PC-9 (cell line): ENCODE data around the gene HDAC5. TPM values are rescaled to one million over a fixed set of nuclear protein-coding genes. Genes with fewer than 3 reads are reported as not detected.
A peak's percentile ranks its signal among the peaks of the same experiment; 100 is the strongest.

Source experiments
- BruUV-seq: library from RNA; stranded (reverse); fragments of 400-500 nt; replicated peaks from 2 replicates; lab custom pipeline; 2021; lab: Mats Ljungman, UMichigan
- CTCF ChIA-PET: fragments of 300-600 bp; sonication (Branson Sonifier 250); formaldehyde crosslinking; loops from one replicate; lab custom pipeline; 2022; ENCODE audit warnings: antibody characterized with exemption; lab: Charles Lee
- POLR2A ChIA-PET: fragments of 300-600 bp; sonication (Branson Sonifier 250); formaldehyde crosslinking; loops from one replicate; lab custom pipeline; 2022; ENCODE audit warnings: antibody characterized with exemption; ENCODE audit not compliant: unreplicated experiment; lab: Charles Lee
- DNase-seq, 2 experiments: peaks; one replicate each; pipeline versions ENCODE4 v3.0.0 to v3.0.0-alpha.2; 2015 to 2022; ENCODE audit warnings: mixed read lengths in 1 of 2
- H2AFZ ChIP-seq: fragments of 200-600 bp; sonication (generic); 2 replicates; pipeline ENCODE4 v1.8.1; 2017; ENCODE audit warnings: antibody characterized with exemption
- H3F3A ChIP-seq: fragments of 200-600 bp; sonication (generic); 2 replicates; pipeline ENCODE4 v1.8.1; 2017; ENCODE audit warnings: antibody characterized with exemption, mild to moderate bottlenecking, low read depth; ENCODE audit not compliant: insufficient read depth
- H3K27ac ChIP-seq: fragments of 200-600 bp; sonication (generic); 2 replicates; pipeline ENCODE4 v1.6.1; 2016; ENCODE audit warnings: mixed run types
- H3K27me3 ChIP-seq: fragments of 200-600 bp; sonication (generic); 2 replicates; pipeline ENCODE4 v1.6.1; 2016; ENCODE audit warnings: low read depth, mixed run types; ENCODE audit not compliant: insufficient read depth
- H3K36me3 ChIP-seq: fragments of 200-600 bp; sonication (generic); 2 replicates; pipeline ENCODE4 v1.6.1; 2016; ENCODE audit warnings: low read depth, mixed run types
- H3K4me1 ChIP-seq: fragments of 200-600 bp; sonication (generic); replicated peaks from 2 replicates; pipeline ENCODE4 v1.6.1; 2016; ENCODE audit warnings: mixed run types; ENCODE audit not compliant: insufficient read depth
- H3K4me2 ChIP-seq: fragments of 200-600 bp; sonication (generic); 2 replicates; pipeline ENCODE4 v1.6.1; 2017; ENCODE audit warnings: mixed run types
- H3K4me3 ChIP-seq: fragments of 200-600 bp; sonication (generic); 2 replicates; pipeline ENCODE4 v1.6.1; 2016; ENCODE audit warnings: mixed run types
- H3K79me2 ChIP-seq: fragments of 200-600 bp; sonication (generic); 2 replicates; pipeline ENCODE4 v1.6.1; 2017; ENCODE audit warnings: low read depth, mixed run types
- H3K9me2 ChIP-seq: fragments of 200-600 bp; sonication (generic); 2 replicates; pipeline ENCODE4 v1.8.1; 2017; ENCODE audit warnings: mild to moderate bottlenecking; ENCODE audit not compliant: insufficient read depth
- H3K9me3 ChIP-seq: fragments of 200-600 bp; sonication (generic); 2 replicates; pipeline ENCODE4 v1.8.1; 2016; ENCODE audit warnings: low read depth; ENCODE audit not compliant: insufficient read depth
- H4K20me1 ChIP-seq: fragments of 200-600 bp; sonication (generic); 2 replicates; pipeline ENCODE4 v1.8.1; 2017; ENCODE audit not compliant: insufficient read depth
- CTCF ChIP-seq: fragments of 200-600 bp; sonication (generic); conservative IDR thresholded peaks from 2 replicates; pipeline ENCODE4 v1.6.1; 2017; ENCODE audit warnings: mixed run types, antibody characterized with exemption, mild to moderate bottlenecking, moderate library complexity
- EZH2 ChIP-seq: fragments of 200-600 bp; sonication (generic); IDR thresholded peaks from 2 replicates; pipeline ENCODE4 v1.8.0; 2017; ENCODE audit warnings: antibody characterized with exemption, low read depth
- intact Hi-C: fragments of 100-400 bp; cut with micrococcal nuclease; formaldehyde crosslinking; loops from one replicate; pipeline ENCODE4 v1.10.0; 2022; ENCODE audit not compliant: unreplicated experiment
- total RNA-seq: library from RNA; stranded (reverse); gene quantifications from 2 replicates; pipeline ENCODE4 v1.2.3, GENCODE V29; 2021

Gene HDAC5
- total RNA-seq, 1 experiment from 2014 or later, result 24.0 TPM

GRCh38 chr17:44137891-44138709 lies 14.7 kb upstream of the HDAC5 start:
- Histone ChIP-seq H3K79me2 (peaks cover 12% of the 10 kb centered on the region), H3K9me2 (no peaks in the 10 kb centered on the region), H3K27ac (peak overlapping the region; percentile 49), H3K4me2 (peak overlapping the region; percentile 70), H3K4me1 (peaks cover 29% of the 10 kb centered on the region), H3F3A (peaks cover 30% of the 10 kb centered on the region), H4K20me1 (no peaks in the 10 kb centered on the region), H2AFZ (no peak overlapping the region), H3K27me3 (no peaks in the 10 kb centered on the region), H3K4me3 (peak overlapping the region; percentile 42; the same call in 1 of the 2 replicates), H3K9me3 (no peaks in the 10 kb centered on the region), H3K36me3 (no peaks in the 10 kb centered on the region)
- peak; percentile 87 to 90 for DNase-seq
- TF ChIP-seq EZH2 (no peak), CTCF (no peak)
- CTCF ChIA-PET, result interaction anchor here (0.5 to 1.7 kb wide), 4 partner anchors 14 to 241 kb away, joined by 3 to 14 read pairs (median 4); partner anchors contain the start of gene HDAC5
- intact Hi-C loops, result loop anchor here (1.0 kb wide), 1 partner anchor 68 kb away; the partner anchor contains the start of gene G6PC3
- BruUV-seq, result no TSS peak
- POLR2A ChIA-PET, result interaction anchor here (0.5 to 0.8 kb wide), 7 partner anchors 15 to 484 kb away, joined by 3 to 11 read pairs (median 4); partner anchors contain the start of genes HDAC5, LSM12 and TMUB2

GRCh38 chr17:44134752-44135568 lies 11.5 kb upstream of the HDAC5 start:
- H3K4me1 ChIP-seq, result peaks cover 35% of the 10 kb centered on the region
- peaks cover 41% of the 10 kb centered on the region for H3F3A ChIP-seq
- CTCF ChIA-PET, result interaction anchor here (0.6 kb wide), 2 partner anchors 129 to 266 kb away, joined by 3 to 6 read pairs; no protein-coding TSS in a partner anchor
- H2AFZ ChIP-seq, result no peak overlapping the region
- no peak overlapping the region for H3K4me3 ChIP-seq
- no peaks in the 10 kb centered on the region for H4K20me1 ChIP-seq
- no peak for DNase-seq
- no peaks in the 10 kb centered on the region for H3K36me3 ChIP-seq
- no TSS peak for BruUV-seq
- TF ChIP-seq EZH2 (no peak), CTCF (no peak)
- no peaks in the 10 kb centered on the region for H3K79me2 ChIP-seq
- intact Hi-C loops, result no loop called here
- POLR2A ChIA-PET, result no interaction called here
- no peak overlapping the region for H3K4me2 ChIP-seq
- H3K9me3 ChIP-seq, result no peaks in the 10 kb centered on the region
- H3K27me3 ChIP-seq, result no peaks in the 10 kb centered on the region
- no peaks in the 10 kb centered on the region for H3K9me2 ChIP-seq
- no peak overlapping the region for H3K27ac ChIP-seq

DNA sequence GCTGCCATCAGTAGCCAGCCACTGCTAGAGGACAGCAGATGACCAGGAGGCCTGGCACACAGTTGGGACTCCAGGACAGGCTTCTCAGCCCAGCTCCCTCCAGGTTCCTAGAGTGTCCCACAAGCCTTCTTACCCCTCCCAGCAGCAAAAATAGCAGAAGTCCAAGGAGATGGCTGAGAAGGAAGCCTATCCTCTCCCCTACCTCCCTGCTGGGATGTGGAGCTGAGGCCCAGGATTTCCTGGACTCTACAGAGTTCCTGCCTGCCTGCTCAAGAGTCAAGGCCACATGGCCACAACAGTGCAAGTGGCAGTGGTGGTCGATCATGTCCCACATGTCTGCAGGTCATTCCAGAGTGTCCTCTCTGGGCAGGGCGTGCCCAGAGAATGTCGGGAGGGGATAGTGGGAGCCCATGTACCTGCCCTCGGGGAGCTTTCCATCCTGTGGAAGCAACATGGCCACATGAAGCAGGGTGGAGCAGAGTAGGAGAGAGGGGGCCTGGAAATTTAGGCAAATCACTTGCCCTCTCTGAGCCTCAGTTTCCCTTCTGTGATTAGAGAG lies 10.6 kb upstream of the HDAC5 start:
- Histone ChIP-seq H3K4me2 (no peak overlapping the region), H4K20me1 (no peaks in the 10 kb centered on the region), H3F3A (peaks cover 36% of the 10 kb centered on the region), H3K4me3 (no peak overlapping the region), H2AFZ (no peak overlapping the region), H3K36me3 (no peaks in the 10 kb centered on the region), H3K9me3 (no peaks in the 10 kb centered on the region), H3K79me2 (no peaks in the 10 kb centered on the region), H3K27me3 (no peaks in the 10 kb centered on the region), H3K9me2 (no peaks in the 10 kb centered on the region), H3K27ac (no peak overlapping the region), H3K4me1 (peaks cover 35% of the 10 kb centered on the region)
- TF ChIP-seq EZH2, result no peak
- no peak for TF ChIP-seq CTCF
- DNase-seq, result no peak
- ChIA-PET POLR2A (no interaction called here), CTCF (no interaction called here)
- no TSS peak for BruUV-seq
- intact Hi-C loops, result no loop called here
